Uterus (tissue), 4 donors: ENCODE measurements around the gene SPCS1. TPM values are rescaled to one million over a fixed set of nuclear protein-coding genes. Genes with fewer than 3 reads are reported as not detected.

Experiments
- DNase-seq, 2 donors: peaks; one replicate each; pipeline ENCODE4 v3.0.0-alpha.2; 2019 to 2020
- H3K27ac ChIP-seq, 2 donors: fragments of 200-600 bp; sonication (generic); 1 replicate in 1 of 2; 2 replicates in 1 of 2; pipeline ENCODE4 v1.5.1; 2016 to 2018
- H3K27me3 ChIP-seq, 2 donors: fragments of 200-600 bp; sonication (generic); one replicate each; pipeline ENCODE4 v1.5.1; 2018 to 2019; ENCODE audit warnings: control low read depth in 1 of 2
- H3K36me3 ChIP-seq, 2 donors: fragments of 200-600 bp; sonication (generic); one replicate each; pipeline ENCODE4 v1.5.1; 2019; ENCODE audit warnings: control low read depth in 1 of 2
- H3K4me1 ChIP-seq, 2 donors: fragments of 200-600 bp; sonication (generic); one replicate each; pipeline ENCODE4 v1.5.1; 2018 to 2019; ENCODE audit warnings: control low read depth in 1 of 2
- H3K4me3 ChIP-seq, 2 donors: fragments of 200-600 bp; sonication (generic); 1 replicate in 1 of 2; 2 replicates in 1 of 2; pipeline ENCODE4 v1.5.1; 2018 to 2019; ENCODE audit warnings: mild to moderate bottlenecking in 1 of 2
- H3K9me3 ChIP-seq, 2 donors: fragments of 200-600 bp; sonication (generic); one replicate each; pipeline ENCODE4 v1.5.1; 2019; ENCODE audit warnings: control low read depth in 1 of 2
- CTCF ChIP-seq, 4 experiments: fragments of 200-600 bp in 2 of 4; fragments of 450-650 bp in 2 of 4; sonication (generic) in 2 of 4; IDR thresholded peaks; one replicate each; pipeline ENCODE4 v1.5.1; 2016 to 2019; ENCODE audit warnings: antibody characterized with exemption in 4 of 4, mild to moderate bottlenecking in 2 of 4, moderate library complexity in 1 of 4
- POLR2A ChIP-seq, 2 donors: fragments of 450-650 bp; IDR thresholded peaks; one replicate each; pipeline ENCODE4 v1.6.1; 2016; ENCODE audit warnings: antibody characterized with exemption in 2 of 2, mild to moderate bottlenecking in 1 of 2, moderate library complexity in 1 of 2
- intact Hi-C: fragments of 100-400 bp; cut with DNase I; formaldehyde crosslinking; loops from one replicate; pipeline ENCODE4 v1.15.1; 2023; ENCODE audit warnings: low total_unique reads
- total RNA-seq, 4 donors: library from RNA; depleted of rRNA in 3 of 4; stranded (reverse); fragments of >200 nt in 3 of 4; gene quantifications; one replicate each; pipeline versions ENCODE4 v1.1.0 to v1.2.4, GENCODE V29; 2014 to 2023
- donor health status: DM: yes; HTN: yes; CAD: no.

The SPCS1 gene
- total RNA-seq, 4 donors from 2014 or later, result 9.0 to 67.4 (median 59.1) TPM

- no peak overlapping the region for H3K27ac ChIP-seq
- H3K4me1 ChIP-seq, result peaks cover 7 to 16% of the 10 kb centered on the region in 2 donors
- H3K27me3 ChIP-seq, result no peaks in the 10 kb centered on the region
- no peaks in the 10 kb centered on the region for H3K9me3 ChIP-seq
- H3K4me3 ChIP-seq, result no peak overlapping the region
- H3K36me3 ChIP-seq, result no peaks in the 10 kb centered on the region
- DNase-seq, result no peak
- TF ChIP-seq POLR2A (IDR thresholded peaks at IDR 0.05) (no peak), CTCF (IDR thresholded peaks at IDR 0.05) (no peak)
- intact Hi-C loops, result no loop called here
These were observed 2.6 kb upstream of the SPCS1 start for GRCh38 chr3:52703341-52703740.

GRCh38 chr3:52704611-52705437 is 1.1 kb upstream of the SPCS1 start:
- intact Hi-C loops, result no loop called here
- no peak for DNase-seq
- Histone ChIP-seq H3K4me3 (peak overlapping the region; percentile 64 to 75), H3K9me3 (no peaks in the 10 kb centered on the region), H3K4me1 (peaks cover 7 to 16% of the 10 kb centered on the region in 2 donors), H3K36me3 (no peaks in the 10 kb centered on the region), H3K27ac (peak overlapping the region; percentile 85 to 88), H3K27me3 (no peaks in the 10 kb centered on the region)
- no peak for TF ChIP-seq POLR2A (IDR thresholded peaks at IDR 0.05)
- TF ChIP-seq CTCF (IDR thresholded peaks at IDR 0.05), result no peak

GRCh38 chr3:52705438-52705687 is 543 bp upstream of the SPCS1 start:
- no peak for TF ChIP-seq POLR2A (IDR thresholded peaks at IDR 0.05)
- TF ChIP-seq CTCF (IDR thresholded peaks at IDR 0.05), result no peak
- no peak for DNase-seq
- intact Hi-C loops, result no loop called here
- Histone ChIP-seq H3K27me3 (no peaks in the 10 kb centered on the region), H3K9me3 (no peaks in the 10 kb centered on the region), H3K27ac (peak overlapping the region; percentile 85 to 88), H3K4me1 (peaks cover 7 to 16% of the 10 kb centered on the region in 2 donors), H3K4me3 (peak overlapping the region; percentile 64 to 75), H3K36me3 (no peaks in the 10 kb centered on the region)

- Histone ChIP-seq H3K27ac (no peak overlapping the region), H3K9me3 (no peaks in the 10 kb centered on the region), H3K4me3 (no peak overlapping the region), H3K4me1 (peaks cover 7 to 16% of the 10 kb centered on the region in 2 donors), H3K36me3 (no peaks in the 10 kb centered on the region), H3K27me3 (no peaks in the 10 kb centered on the region)
- intact Hi-C loops, result no loop called here
- TF ChIP-seq CTCF (IDR thresholded peaks at IDR 0.05), result no peak
- no peak for DNase-seq
These were observed 1.7 kb downstream of the SPCS1 start for GRCh38 chr3:52707585-52707984.

- Histone ChIP-seq H3K27me3 (no peaks in the 10 kb centered on the region), H3K4me1 (peaks cover 7 to 16% of the 10 kb centered on the region in 2 donors), H3K36me3 (no peaks in the 10 kb centered on the region), H3K4me3 (no peak overlapping the region), H3K27ac (no peak overlapping the region), H3K9me3 (no peaks in the 10 kb centered on the region)
- TF ChIP-seq CTCF (IDR thresholded peaks at IDR 0.05), result no peak
- no peak for TF ChIP-seq POLR2A (IDR thresholded peaks at IDR 0.05)
- DNase-seq, result no peak
- intact Hi-C loops, result no loop called here
These were observed 4.6 kb downstream of the SPCS1 start for GRCh38 chr3:52710512-52710911.
